ENCODE results near the gene RFLNA. TPM values are rescaled to one million over a fixed set of nuclear protein-coding genes. Genes with fewer than 3 reads are reported as not detected.

RFLNA gene
- total RNA-seq, 1 donor from 2014 or later, result 20.8 TPM

DNA sequence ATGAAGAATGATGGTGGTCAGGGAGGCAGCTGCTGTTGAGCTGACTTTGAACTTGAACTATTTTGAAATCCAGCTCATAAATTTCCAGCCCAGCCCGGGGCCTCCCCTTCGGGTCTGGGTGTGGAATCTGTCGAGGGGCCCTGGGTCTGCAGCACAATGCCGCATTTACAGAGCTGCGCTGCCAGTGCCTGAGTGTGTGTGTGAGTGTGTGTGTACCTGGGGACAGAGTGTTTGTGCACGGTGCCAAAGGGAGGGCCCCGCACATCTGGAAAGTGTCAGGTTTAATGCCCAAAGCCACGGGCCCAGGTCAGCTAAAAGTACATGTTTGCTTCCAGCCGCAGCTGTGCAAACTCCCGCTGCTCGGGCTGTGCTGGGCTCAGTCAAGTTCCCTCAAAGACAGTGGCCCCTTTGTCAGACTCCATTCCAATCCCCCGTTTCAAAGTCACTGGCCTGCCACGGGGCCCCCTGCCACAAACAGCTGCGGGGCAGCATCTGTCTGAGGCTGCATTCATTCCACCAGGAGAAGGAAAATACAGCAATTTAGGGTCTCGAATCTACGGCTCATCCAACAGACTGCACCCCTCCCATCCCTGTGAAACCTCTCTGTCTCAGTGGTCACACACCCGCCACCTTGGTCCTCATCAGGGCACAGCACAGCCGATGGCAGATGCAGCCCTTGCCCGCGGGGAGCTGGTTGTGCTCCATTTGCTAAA is 16.3 kb upstream of the RFLNA start:
- peak; percentile 29 for DNase-seq (ENCODE audit: low spot score, unreplicated experiment)

DNA sequence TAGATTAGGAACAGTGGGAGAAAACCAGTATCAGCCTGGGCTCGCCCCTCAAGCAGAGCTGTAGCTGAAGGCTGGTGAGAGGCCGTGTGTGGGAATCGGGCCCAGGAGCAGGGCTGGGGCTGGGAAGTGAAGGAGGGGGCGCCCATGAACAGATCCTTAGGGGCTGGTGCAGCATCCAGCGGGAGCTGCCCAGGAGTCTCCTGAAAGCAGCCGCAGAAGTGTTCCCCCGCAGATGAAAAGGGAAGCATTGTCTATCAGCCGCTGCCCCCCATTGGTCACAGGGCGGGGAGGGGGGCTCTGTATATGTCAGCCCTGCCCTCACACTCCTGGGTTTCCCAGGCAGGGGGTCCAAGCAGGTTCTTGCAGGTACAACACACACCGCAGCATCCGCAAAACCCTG is 15.6 kb upstream of the RFLNA start:
- DNase-seq (ENCODE audit: low spot score, unreplicated experiment), result no peak
- Mint-ChIP-seq H3K4me1 (ENCODE audit: low read depth) (peaks cover 24% of the 10 kb centered on the region), H3K4me3 (ENCODE audit: low read depth) (no peak overlapping the region), H3K36me3 (ENCODE audit: insufficient read depth) (no peaks in the 10 kb centered on the region), H3K9me3 (ENCODE audit: low read depth) (no peaks in the 10 kb centered on the region), H3K27me3 (peaks cover 3% of the 10 kb centered on the region), H3K27ac (peak overlapping the region; percentile 87)
- TF ChIP-seq, protein P1, sequence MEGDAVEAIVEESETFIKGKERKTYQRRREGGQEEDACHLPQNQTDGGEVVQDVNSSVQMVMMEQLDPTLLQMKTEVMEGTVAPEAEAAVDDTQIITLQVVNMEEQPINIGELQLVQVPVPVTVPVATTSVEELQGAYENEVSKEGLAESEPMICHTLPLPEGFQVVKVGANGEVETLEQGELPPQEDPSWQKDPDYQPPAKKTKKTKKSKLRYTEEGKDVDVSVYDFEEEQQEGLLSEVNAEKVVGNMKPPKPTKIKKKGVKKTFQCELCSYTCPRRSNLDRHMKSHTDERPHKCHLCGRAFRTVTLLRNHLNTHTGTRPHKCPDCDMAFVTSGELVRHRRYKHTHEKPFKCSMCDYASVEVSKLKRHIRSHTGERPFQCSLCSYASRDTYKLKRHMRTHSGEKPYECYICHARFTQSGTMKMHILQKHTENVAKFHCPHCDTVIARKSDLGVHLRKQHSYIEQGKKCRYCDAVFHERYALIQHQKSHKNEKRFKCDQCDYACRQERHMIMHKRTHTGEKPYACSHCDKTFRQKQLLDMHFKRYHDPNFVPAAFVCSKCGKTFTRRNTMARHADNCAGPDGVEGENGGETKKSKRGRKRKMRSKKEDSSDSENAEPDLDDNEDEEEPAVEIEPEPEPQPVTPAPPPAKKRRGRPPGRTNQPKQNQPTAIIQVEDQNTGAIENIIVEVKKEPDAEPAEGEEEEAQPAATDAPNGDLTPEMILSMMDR (IDR thresholded peaks at IDR 0.05; ENCODE audit: unreplicated experiment), result no peak

More for the DNA sequence above, 16.3 kb upstream of the RFLNA start:
- Mint-ChIP-seq H3K9me3 (ENCODE audit: low read depth) (no peaks in the 10 kb centered on the region), H3K27me3 (peaks cover 3% of the 10 kb centered on the region), H3K4me1 (ENCODE audit: low read depth) (peaks cover 26% of the 10 kb centered on the region), H3K36me3 (ENCODE audit: insufficient read depth) (no peaks in the 10 kb centered on the region), H3K27ac (peak overlapping the region; percentile 87), H3K4me3 (ENCODE audit: low read depth) (no peak overlapping the region)
- TF ChIP-seq, protein P1 (IDR thresholded peaks at IDR 0.05; ENCODE audit: unreplicated experiment), result no peak

DNA sequence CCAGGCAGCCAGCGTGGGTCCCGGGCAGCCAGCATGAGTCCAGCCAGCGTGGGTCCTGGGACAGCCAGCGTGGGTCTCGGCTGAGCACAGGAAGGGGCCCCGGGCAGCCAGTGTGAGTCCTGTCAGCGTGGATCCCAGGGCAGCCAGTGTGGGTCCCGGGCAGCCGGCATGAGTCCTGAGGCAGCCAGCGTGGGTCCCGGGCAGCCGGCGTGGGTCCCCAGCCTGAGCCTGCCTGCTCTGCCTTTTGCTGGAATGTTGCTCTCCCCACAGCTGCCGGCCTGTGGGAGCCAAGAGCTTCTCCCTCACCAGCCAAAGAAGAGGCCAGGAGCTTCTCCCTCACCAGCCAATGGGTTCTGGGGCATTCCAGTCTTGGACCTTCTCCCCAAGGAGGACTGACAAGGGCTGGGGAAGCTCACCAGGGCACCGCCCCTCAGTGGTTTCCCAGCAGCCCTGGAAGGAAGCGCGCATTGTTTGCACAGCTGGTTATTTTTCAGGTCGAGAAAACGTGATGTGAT is 15.0 kb upstream of the RFLNA start:
- DNase-seq (ENCODE audit: low spot score, unreplicated experiment), result no peak
- peaks cover 3% of the 10 kb centered on the region for H3K27me3 Mint-ChIP-seq
- TF ChIP-seq, protein P1 (IDR thresholded peaks at IDR 0.05; ENCODE audit: unreplicated experiment), result no peak
- H3K4me3 Mint-ChIP-seq (ENCODE audit: low read depth), result no peak overlapping the region
- H3K36me3 Mint-ChIP-seq (ENCODE audit: insufficient read depth), result no peaks in the 10 kb centered on the region
- H3K9me3 Mint-ChIP-seq (ENCODE audit: low read depth), result no peaks in the 10 kb centered on the region
- H3K4me1 Mint-ChIP-seq (ENCODE audit: low read depth), result peaks cover 24% of the 10 kb centered on the region
- H3K27ac Mint-ChIP-seq, result no peak overlapping the region

DNA sequence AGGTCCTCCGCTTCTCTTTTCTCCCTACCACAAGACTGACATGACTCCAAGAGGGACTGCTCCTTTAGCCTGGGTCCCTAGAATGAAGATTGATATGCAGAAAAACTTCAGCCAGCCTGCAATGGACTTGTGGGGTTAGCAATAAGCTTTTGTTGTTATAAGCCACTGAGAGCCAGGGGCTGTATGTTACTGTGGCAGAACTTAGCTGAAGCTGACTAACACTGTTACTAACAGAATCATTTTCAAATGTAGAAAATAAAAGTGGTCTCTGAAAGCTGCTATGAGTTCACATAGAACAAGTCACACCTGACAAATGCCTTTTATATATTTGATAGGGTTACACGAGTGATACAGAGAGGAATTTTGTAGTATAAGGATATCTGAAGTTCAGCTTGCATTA is 13.6 kb upstream of the RFLNA start:
- no peak for DNase-seq (ENCODE audit: low spot score, unreplicated experiment)
- Mint-ChIP-seq H3K36me3 (ENCODE audit: insufficient read depth) (peaks cover 2% of the 10 kb centered on the region), H3K27ac (no peak overlapping the region), H3K9me3 (ENCODE audit: low read depth) (peaks cover 4% of the 10 kb centered on the region), H3K4me1 (ENCODE audit: low read depth) (peaks cover 22% of the 10 kb centered on the region), H3K27me3 (no peaks in the 10 kb centered on the region), H3K4me3 (ENCODE audit: low read depth) (no peak overlapping the region)
- TF ChIP-seq, protein P1 (IDR thresholded peaks at IDR 0.05; ENCODE audit: unreplicated experiment), result no peak

DNA sequence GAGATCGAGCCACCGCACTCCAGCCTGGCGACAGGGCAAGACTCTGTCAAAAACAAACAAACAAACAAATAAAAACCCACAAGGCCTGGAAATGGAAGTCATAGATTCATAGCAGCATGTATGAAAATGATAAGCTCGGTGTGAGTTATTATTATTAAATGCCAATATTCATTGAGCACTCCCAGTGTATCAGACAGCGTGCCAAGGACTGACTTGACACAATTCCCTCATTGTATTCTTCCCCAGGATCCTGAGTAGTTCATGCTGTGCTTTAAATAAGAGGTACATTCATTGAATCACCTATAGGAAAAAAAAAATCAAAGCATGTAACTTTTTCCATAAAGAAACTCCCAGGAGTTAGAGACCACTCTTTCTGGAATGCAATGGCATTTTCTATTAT is 12.6 kb upstream of the RFLNA start:
- Mint-ChIP-seq H3K27me3 (peaks cover 2% of the 10 kb centered on the region), H3K4me3 (ENCODE audit: low read depth) (no peak overlapping the region), H3K4me1 (ENCODE audit: low read depth) (peaks cover 22% of the 10 kb centered on the region), H3K36me3 (ENCODE audit: insufficient read depth) (peaks cover 2% of the 10 kb centered on the region), H3K27ac (peak overlapping the region; percentile 37), H3K9me3 (ENCODE audit: low read depth) (peaks cover 4% of the 10 kb centered on the region)
- TF ChIP-seq, protein P1 (IDR thresholded peaks at IDR 0.05; ENCODE audit: unreplicated experiment), result no peak
- DNase-seq (ENCODE audit: low spot score, unreplicated experiment), result no peak
